Prostate gland (tissue), 2 donors: Measurements from ENCODE around the gene TMUB1. TPM values are rescaled to one million over a fixed set of nuclear protein-coding genes. Genes with fewer than 3 reads are reported as not detected.

Experiments used
- DNase-seq: peaks from one replicate; pipeline ENCODE4 v3.0.0-alpha.2; 2019; ENCODE audit warnings: low spot score
- H3K27ac ChIP-seq, 2 donors: fragments of 200-600 bp; sonication (generic); 2 replicates each; pipeline ENCODE4 v1.5.1; 2017 to 2019
- H3K27me3 ChIP-seq: fragments of 200-600 bp; sonication (generic); replicated peaks from 2 replicates; pipeline ENCODE4 v1.5.1; 2019; ENCODE audit not compliant: insufficient read depth
- H3K36me3 ChIP-seq, 2 donors: fragments of 200-600 bp; sonication (generic); 1 replicate in 1 of 2; 2 replicates in 1 of 2; pipeline versions ENCODE4 v1.5.1 to v1.8.1; 2017 to 2019
- H3K4me1 ChIP-seq: fragments of 200-600 bp; sonication (generic); replicated peaks from 2 replicates; pipeline ENCODE4 v1.5.1; 2019
- H3K4me3 ChIP-seq, 2 donors: fragments of 200-600 bp; sonication (generic); 2 replicates each; pipeline ENCODE4 v1.5.1; 2017 to 2019
- H3K9me3 ChIP-seq: fragments of 200-600 bp; sonication (generic); 2 replicates; pipeline ENCODE4 v1.5.1; 2017
- CTCF ChIP-seq, 4 experiments: fragments of 200-600 bp in 2 of 4; fragments of 450-650 bp in 2 of 4; sonication (generic) in 2 of 4; IDR thresholded peaks; 1 replicate in 3 of 4; 2 replicates in 1 of 4; pipeline ENCODE4 v1.5.1; 2016 to 2019; ENCODE audit warnings: antibody characterized with exemption in 4 of 4, mild to moderate bottlenecking in 2 of 4, moderate library complexity in 2 of 4
- POLR2A ChIP-seq: fragments of 450-650 bp; IDR thresholded peaks from one replicate; pipeline ENCODE4 v1.6.1; 2016; ENCODE audit warnings: antibody characterized with exemption, mild to moderate bottlenecking
- POLR2AphosphoS5 ChIP-seq: sonication (generic); formaldehyde crosslinking; IDR thresholded peaks from one replicate; pipeline ENCODE4 v1.6.1; 2017; ENCODE audit warnings: antibody characterized with exemption
- WGBS: methylation state at CpG from one replicate; pipeline ENCODE4 v1.1.5; 2018; 5-methylcytosine and 5-hydroxymethylcytosine counted together
- intact Hi-C: fragments of 100-400 bp; cut with DNase I; formaldehyde crosslinking; loops from one replicate; pipeline ENCODE4 v1.14.2; 2022
- total RNA-seq, 2 donors: library from RNA; depleted of rRNA; stranded (reverse); fragments of >200 nt; gene quantifications; one replicate each; pipeline ENCODE4 v1.1.0, GENCODE V29; 2016

The TMUB1 gene
- total RNA-seq, 2 donors from 2014 or later: 79.8 to 99.4 TPM

- Histone ChIP-seq H3K4me1 (peaks cover 16% of the 10 kb centered on the region), H3K36me3 (no peaks in the 10 kb centered on the region), H3K4me3 (peak overlapping the region in 1 of 2 donors; percentile 80), H3K27me3 (no peaks in the 10 kb centered on the region), H3K9me3 (no peaks in the 10 kb centered on the region), H3K27ac (peak overlapping the region; percentile 83)
- TF ChIP-seq POLR2AphosphoS5 (no peak), CTCF (IDR thresholded peaks at IDR 0.05) (no peak), POLR2A (no peak)
- intact Hi-C loops: loop anchor here (10.0 kb wide), 1 partner anchor 125 kb away; no protein-coding TSS in a partner anchor
- whole genome bisulfite sequencing: 72% methylated on average over 22 of the region's 22 CpGs
- no peak for DNase-seq
Observed at GRCh38 chr7:151089893-151090730, 6.8 kb upstream of the TMUB1 start.

- TF ChIP-seq POLR2A (peak; percentile 57), CTCF (IDR thresholded peaks at IDR 0.05) (no peak), POLR2AphosphoS5 (peak; percentile 70)
- 4% methylated on average over 30 of the region's 30 CpGs for WGBS
- peaks cover 16% of the 10 kb centered on the region for H3K4me1 ChIP-seq
- H3K9me3 ChIP-seq: no peaks in the 10 kb centered on the region
- no peaks in the 10 kb centered on the region for H3K27me3 ChIP-seq
- no peaks in the 10 kb centered on the region for H3K36me3 ChIP-seq
- peak overlapping the region; percentile 83 for H3K27ac ChIP-seq
- DNase-seq: peak; percentile 74
- peak overlapping the region in 1 of 2 donors; percentile 80 for H3K4me3 ChIP-seq
- intact Hi-C loops: loop anchor here (10.0 kb wide), 1 partner anchor 124 kb away; no protein-coding TSS in a partner anchor
Observed at GRCh38 chr7:151088856-151089699, 5.8 kb upstream of the TMUB1 start.

GRCh38 chr7:151088019-151088855 is 4.9 kb upstream of the TMUB1 start:
- Histone ChIP-seq H3K4me3 (peak overlapping the region; percentile 61 to 80), H3K4me1 (peaks cover 16% of the 10 kb centered on the region), H3K9me3 (no peaks in the 10 kb centered on the region), H3K36me3 (no peaks in the 10 kb centered on the region), H3K27me3 (no peaks in the 10 kb centered on the region), H3K27ac (peak overlapping the region; percentile 83)
- intact Hi-C loops: loop anchor here (10.0 kb wide), 1 partner anchor 123 kb away; no protein-coding TSS in a partner anchor
- TF ChIP-seq POLR2A (no peak), POLR2AphosphoS5 (no peak), CTCF (IDR thresholded peaks at IDR 0.05) (no peak)
- WGBS: 30% methylated on average over 16 of the region's 16 CpGs
- DNase-seq: no peak

- no peaks in the 10 kb centered on the region for H3K9me3 ChIP-seq
- no peak for TF ChIP-seq POLR2AphosphoS5
- peak; percentile 9 to 49 (median 22) for TF ChIP-seq CTCF (IDR thresholded peaks at IDR 0.05)
- peak; percentile 16 for TF ChIP-seq POLR2A
- intact Hi-C loops: loop anchor here (10.0 kb wide), 1 partner anchor 123 kb away; no protein-coding TSS in a partner anchor
- peaks cover 20% of the 10 kb centered on the region for H3K4me1 ChIP-seq
- peak overlapping the region; percentile 61 to 80 for H3K4me3 ChIP-seq
- WGBS: under 1% methylated on average over 32 of the region's 70 CpGs
- H3K27ac ChIP-seq: peak overlapping the region; percentile 83
- peak; percentile 45 for DNase-seq
- H3K36me3 ChIP-seq: no peaks in the 10 kb centered on the region
- no peaks in the 10 kb centered on the region for H3K27me3 ChIP-seq
Observed at GRCh38 chr7:151087245-151088018, 4.1 kb upstream of the TMUB1 start.
